Brain microvascular endothelial cell (primary cell): ENCODE results near the gene HLA-A.
A peak's percentile ranks its signal among the peaks of the same experiment; 100 is the strongest.

Experiments
- DNase-seq: peaks from one replicate; pipeline ENCODE4 v3.0.0-alpha.2; 2020
- H3K27ac ChIP-seq: fragments of 250-450 bp; sonication (Bioruptor Pico); 2 replicates; pipeline ENCODE4 v1.5.1; 2020; ENCODE audit warnings: mild to moderate bottlenecking, moderate library complexity
- H3K27me3 ChIP-seq: fragments of 250-450 bp; sonication (Bioruptor Pico); replicated peaks from 2 replicates; pipeline ENCODE4 v1.5.1; 2020; ENCODE audit warnings: mild to moderate bottlenecking
- H3K36me3 ChIP-seq: fragments of 250-450 bp; sonication (Bioruptor Pico); replicated peaks from 2 replicates; pipeline ENCODE4 v1.5.1; 2020; ENCODE audit warnings: mild to moderate bottlenecking
- H3K4me3 ChIP-seq: 2 replicates; pipeline ENCODE4 v1.5.1; 2011; ENCODE audit warnings: low read depth, mild to moderate bottlenecking, control low read depth, low read length, moderate library complexity
- in situ Hi-C: cut with HindIII; loops from 2 replicates; pipeline ENCODE4 v1.10.0; 2017; ENCODE audit warnings: low sequenced_read_pairs, low pct_ligation_motif_present
- TF ChIP-seq, protein P1 (sequence below): IDR thresholded peaks from 2 replicates; pipeline ENCODE4 v1.5.1; 2011; ENCODE audit warnings: low read depth, mild to moderate bottlenecking, moderate library complexity, low read length, control low read depth, inconsistent platforms; ENCODE audit errors: missing control alignments

Gene HLA-A

DNA sequence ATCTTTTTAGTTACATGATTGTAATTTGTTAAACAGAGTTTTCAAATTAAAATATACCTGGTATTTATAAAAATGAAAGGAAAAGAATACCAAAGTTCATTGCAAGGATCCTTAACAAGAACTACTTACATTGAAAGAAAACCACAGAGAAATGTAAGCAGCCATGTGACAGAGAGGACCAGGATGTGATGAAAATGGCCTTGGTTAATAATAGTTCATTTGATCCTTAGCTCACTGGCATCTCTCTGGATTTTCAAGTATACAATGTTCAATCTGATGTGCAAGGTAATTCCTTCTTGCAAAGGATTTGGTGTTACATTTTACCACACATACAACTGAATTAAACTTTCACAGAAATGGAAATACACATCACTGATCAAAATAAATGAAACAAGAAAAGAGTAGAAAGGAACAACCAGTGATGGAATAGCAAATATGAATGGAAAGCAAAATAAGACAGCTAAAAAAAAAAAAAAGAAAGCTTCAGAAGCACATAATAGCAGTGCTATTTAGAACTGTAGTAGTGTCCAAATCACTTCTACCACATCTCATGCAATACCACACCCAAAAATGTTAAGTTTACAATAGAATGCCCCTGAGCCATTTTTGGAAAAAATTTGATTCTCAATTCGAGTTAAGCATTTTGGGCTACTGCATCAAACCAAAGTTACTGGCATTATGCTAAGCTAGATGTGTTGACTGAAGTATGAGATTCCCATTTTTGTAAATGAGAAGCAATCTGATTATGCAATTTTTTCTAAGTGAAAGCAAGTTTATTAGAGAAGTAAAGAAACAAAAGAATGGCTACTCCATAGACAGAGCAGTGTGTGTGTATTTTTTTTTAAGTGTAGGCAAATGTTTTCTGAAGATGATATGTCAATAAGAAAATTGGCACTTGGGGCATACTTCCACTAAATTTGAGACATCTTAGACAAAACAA, 22.6 kb upstream of the HLA-A start:
- H3K27ac ChIP-seq, result no peak overlapping the region
- in situ Hi-C loops, result no loop called here
- TF ChIP-seq, protein P1, sequence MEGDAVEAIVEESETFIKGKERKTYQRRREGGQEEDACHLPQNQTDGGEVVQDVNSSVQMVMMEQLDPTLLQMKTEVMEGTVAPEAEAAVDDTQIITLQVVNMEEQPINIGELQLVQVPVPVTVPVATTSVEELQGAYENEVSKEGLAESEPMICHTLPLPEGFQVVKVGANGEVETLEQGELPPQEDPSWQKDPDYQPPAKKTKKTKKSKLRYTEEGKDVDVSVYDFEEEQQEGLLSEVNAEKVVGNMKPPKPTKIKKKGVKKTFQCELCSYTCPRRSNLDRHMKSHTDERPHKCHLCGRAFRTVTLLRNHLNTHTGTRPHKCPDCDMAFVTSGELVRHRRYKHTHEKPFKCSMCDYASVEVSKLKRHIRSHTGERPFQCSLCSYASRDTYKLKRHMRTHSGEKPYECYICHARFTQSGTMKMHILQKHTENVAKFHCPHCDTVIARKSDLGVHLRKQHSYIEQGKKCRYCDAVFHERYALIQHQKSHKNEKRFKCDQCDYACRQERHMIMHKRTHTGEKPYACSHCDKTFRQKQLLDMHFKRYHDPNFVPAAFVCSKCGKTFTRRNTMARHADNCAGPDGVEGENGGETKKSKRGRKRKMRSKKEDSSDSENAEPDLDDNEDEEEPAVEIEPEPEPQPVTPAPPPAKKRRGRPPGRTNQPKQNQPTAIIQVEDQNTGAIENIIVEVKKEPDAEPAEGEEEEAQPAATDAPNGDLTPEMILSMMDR, result no peak
- peaks cover 3% of the 10 kb centered on the region for H3K27me3 ChIP-seq
- H3K4me3 ChIP-seq, result no peak overlapping the region
- no peak for DNase-seq
- H3K36me3 ChIP-seq, result no peaks in the 10 kb centered on the region

DNA sequence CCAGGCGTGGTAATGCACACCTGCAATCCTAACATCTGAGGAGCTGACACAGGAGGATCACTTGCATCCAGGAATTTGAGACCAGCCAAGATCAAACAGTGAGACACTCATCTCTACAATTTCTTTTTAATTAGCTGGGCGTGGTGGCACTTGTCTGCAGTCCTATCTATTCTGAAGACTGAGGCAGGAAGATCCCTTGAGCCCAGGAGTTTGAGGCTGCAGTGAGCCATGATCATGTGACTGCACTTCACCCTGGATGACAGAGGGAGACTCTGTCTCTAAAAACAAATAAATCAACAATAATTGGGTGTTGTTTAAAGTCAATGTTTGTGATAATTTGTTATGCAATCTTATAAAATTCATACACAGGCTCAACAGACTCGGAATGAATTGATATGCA, 18.0 kb upstream of the HLA-A start:
- no peak for DNase-seq
- H3K4me3 ChIP-seq, result no peak overlapping the region
- H3K36me3 ChIP-seq, result no peaks in the 10 kb centered on the region
- H3K27me3 ChIP-seq, result peaks cover 3% of the 10 kb centered on the region
- TF ChIP-seq, protein P1, result no peak
- H3K27ac ChIP-seq, result no peak overlapping the region
- in situ Hi-C loops, result no loop called here

DNA sequence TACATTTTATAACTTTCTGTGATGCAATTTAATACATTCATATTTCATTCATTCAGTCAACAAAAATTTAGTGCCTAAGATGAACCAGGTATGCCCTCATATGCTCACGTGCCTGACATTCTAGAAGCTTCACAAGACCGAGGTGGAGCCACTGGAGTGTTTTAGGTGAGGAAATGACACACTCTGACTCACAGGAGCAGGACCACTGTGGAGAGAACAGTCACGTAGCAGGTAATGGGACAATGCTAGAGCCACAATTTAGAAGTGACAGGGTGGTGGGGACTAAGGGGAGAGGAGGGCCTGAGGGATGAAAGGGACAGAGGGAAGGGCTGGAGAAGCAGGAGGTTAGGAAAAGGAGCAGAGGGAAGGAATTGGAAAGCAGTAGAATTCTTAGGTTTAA, 17.6 kb upstream of the HLA-A start:
- Histone ChIP-seq H3K36me3 (no peaks in the 10 kb centered on the region), H3K4me3 (no peak overlapping the region), H3K27me3 (peaks cover 3% of the 10 kb centered on the region), H3K27ac (no peak overlapping the region)
- TF ChIP-seq, protein P1, result no peak
- in situ Hi-C loops, result no loop called here
- no peak for DNase-seq

- Histone ChIP-seq H3K27me3 (peaks cover 3% of the 10 kb centered on the region), H3K4me3 (no peak overlapping the region), H3K36me3 (no peaks in the 10 kb centered on the region), H3K27ac (no peak overlapping the region)
- in situ Hi-C loops, result no loop called here
- DNase-seq, result no peak
- TF ChIP-seq, protein P1, result no peak
Measured at GRCh38 chr6:29925321-29925720, 17.0 kb upstream of the HLA-A start.

GRCh38 chr6:29925727-29926412, 16.5 kb upstream of the HLA-A start:
- Histone ChIP-seq H3K27me3 (peaks cover under 1% of the 10 kb centered on the region), H3K4me3 (peak overlapping the region; percentile 77), H3K36me3 (no peaks in the 10 kb centered on the region), H3K27ac (no peak overlapping the region)
- no peak for DNase-seq
- in situ Hi-C loops, result no loop called here
- TF ChIP-seq, protein P1, result no peak
